Kidney (tissue), 14 donors: ENCODE measurements around the gene CREBL2. TPM values are rescaled to one million over a fixed set of nuclear protein-coding genes. Genes with fewer than 3 reads are reported as not detected.

Experiments used
- DNase-seq, 5 donors: peaks; one replicate each; pipeline ENCODE4 v3.0.0-alpha.2; 2013 to 2020
- FAIRE-seq: peaks from 2 replicates; lab custom pipeline; 2012; peaks lifted over from hg19 to GRCh38; lab: Jason Lieb, UNC
- H3K27ac ChIP-seq, 2 donors: one replicate each; pipeline ENCODE4 v1.7.0; 2013; ENCODE audit warnings: low read depth in 2 of 2, low read length in 2 of 2, inconsistent platforms in 1 of 2
- H3K27me3 ChIP-seq: one replicate; pipeline ENCODE4 v1.7.1; 2013; ENCODE audit warnings: low read length, inconsistent platforms; ENCODE audit not compliant: control insufficient read depth, insufficient read depth
- H3K36me3 ChIP-seq, 3 donors: one replicate each; pipeline versions ENCODE4 v1.7.0 to v1.7.1; 2013; ENCODE audit warnings: low read length in 3 of 3, control low read depth in 1 of 3, inconsistent platforms in 1 of 3; ENCODE audit not compliant: insufficient read depth in 3 of 3, control insufficient read depth in 2 of 3
- H3K4me1 ChIP-seq, 3 donors: one replicate each; pipeline versions ENCODE4 v1.7.0 to v1.7.1; 2013; ENCODE audit warnings: low read length in 3 of 3, inconsistent platforms in 1 of 3, low read depth in 1 of 3; ENCODE audit not compliant: control insufficient read depth in 2 of 3, insufficient read depth in 2 of 3
- H3K4me3 ChIP-seq, 3 donors: one replicate each; pipeline versions ENCODE4 v1.7.0 to v1.8.1; 2013; ENCODE audit warnings: low read length in 3 of 3, control low read depth in 1 of 3, inconsistent platforms in 1 of 3
- H3K9ac ChIP-seq, 3 donors: one replicate each; pipeline versions ENCODE4 v1.7.0 to v1.7.1; 2013; ENCODE audit warnings: low read length in 3 of 3, control low read depth in 1 of 3, inconsistent platforms in 1 of 3
- H3K9me3 ChIP-seq, 3 donors: one replicate each; pipeline versions ENCODE4 v1.7.0 to v1.7.1; 2013; ENCODE audit warnings: low read length in 3 of 3, control low read depth in 1 of 3, inconsistent platforms in 1 of 3; ENCODE audit not compliant: control insufficient read depth in 2 of 3, insufficient read depth in 1 of 3
- CTCF ChIP-seq: IDR thresholded peaks from 3 replicates; pipeline ENCODE4 v1.5.1; 2012; ENCODE audit warnings: mild to moderate bottlenecking, moderate library complexity, borderline replicate concordance; ENCODE audit not compliant: insufficient read depth; ENCODE audit errors: extremely low read depth
- intact Hi-C: fragments of 100-400 bp; cut with DNase I; formaldehyde crosslinking; loops from one replicate; pipeline ENCODE4 v1.11.1; 2022
- polyA plus RNA-seq: library from polyadenylated mRNA; stranded (reverse); fragments of 350-450 nt; fragmentation: Illumina TruSeq; extraction: RNeasy Lipid Tissue Mini Kit (QIAGEN cat#74804); gene quantifications from one replicate; pipeline ENCODE4 v1.2.3, GENCODE V29; 2014; ENCODE audit warnings: low read depth, low replicate concordance; ENCODE audit not compliant: insufficient read depth
- total RNA-seq: library from RNA; stranded (reverse); fragmentation: NEBNext Ultra II Directional; extraction: Animal tissue kit (Norgen Biotek cat#: 25700); gene quantifications from one replicate; pipeline ENCODE4 v1.2.1, GENCODE V29; 2021
- donor health status: control.
- donor health status: control.
- donor health status: control.
- donor health status: control.
- donor health status: control.
- donor health status: DM: yes; HTN: yes; CAD: no.
- donor health status: Normal renal cell carcinoma (clear cell type).

Gene CREBL2
- total and polyA plus RNA-seq, 2 donors from 2014 or later = 35.8 to 38.6 TPM

- no peak overlapping the region for H3K27ac ChIP-seq
- no peak for TF ChIP-seq CTCF
- H3K36me3 ChIP-seq = no peaks in the 10 kb centered on the region
- no peaks in the 10 kb centered on the region for H3K4me1 ChIP-seq
- intact Hi-C loops = no loop called here
- H3K4me3 ChIP-seq = no peak overlapping the region
- DNase-seq (no peak), FAIRE-seq (no peak)
- no peak overlapping the region for H3K9ac ChIP-seq
- H3K27me3 ChIP-seq = no peaks in the 10 kb centered on the region
- no peaks in the 10 kb centered on the region for H3K9me3 ChIP-seq
These were observed 4.7 kb upstream of the CREBL2 start for GRCh38 chr12:12606781-12607589.

- H3K27ac ChIP-seq = no peak overlapping the region
- no peaks in the 10 kb centered on the region for H3K9me3 ChIP-seq
- no peaks in the 10 kb centered on the region for H3K27me3 ChIP-seq
- no peak overlapping the region for H3K4me3 ChIP-seq
- H3K36me3 ChIP-seq = no peaks in the 10 kb centered on the region
- intact Hi-C loops = no loop called here
- TF ChIP-seq CTCF = no peak
- DNase-seq (peak in 3 of 5 donors; percentile 31 to 63 (median 44)), FAIRE-seq (no peak)
- H3K9ac ChIP-seq = no peak overlapping the region
- peaks cover 0 to 4% (median 0%) of the 10 kb centered on the region in 3 donors for H3K4me1 ChIP-seq
These were observed 3.1 kb upstream of the CREBL2 start for GRCh38 chr12:12608557-12608957.

- H3K27me3 ChIP-seq = no peaks in the 10 kb centered on the region
- DNase-seq (no peak), FAIRE-seq (no peak)
- intact Hi-C loops = no loop called here
- peaks cover 0 to 5% (median 0%) of the 10 kb centered on the region in 3 donors for H3K4me1 ChIP-seq
- no peak for TF ChIP-seq CTCF
- H3K9me3 ChIP-seq = no peaks in the 10 kb centered on the region
- no peak overlapping the region for H3K27ac ChIP-seq
- no peak overlapping the region for H3K4me3 ChIP-seq
- no peaks in the 10 kb centered on the region for H3K36me3 ChIP-seq
- no peak overlapping the region for H3K9ac ChIP-seq
These were observed 2.0 kb upstream of the CREBL2 start for GRCh38 chr12:12609692-12610091.
